ENCODE measurements around the gene LARP4.
"Not testable (repeated sequence)": the region's sequence is repeated elsewhere in the genome, so short reads cannot be mapped to it uniquely, and the experiment has no call there.

Gene LARP4

GRCh38 chr12:50401500-50402081, 906 bp downstream of the LARP4 start:
- DNase-seq, result no peak

- DNase-seq, result no peak
These were observed 1.7 kb downstream of the LARP4 start for GRCh38 chr12:50402264-50403000.

GRCh38 chr12:50403001-50403440, 2.3 kb downstream of the LARP4 start:
- no peak for DNase-seq

GRCh38 chr12:50404307-50404706, 3.6 kb downstream of the LARP4 start:
- DNase-seq, result no peak

- DNase-seq, result no peak
These were observed 10.5 kb downstream of the LARP4 start for GRCh38 chr12:50411051-50411660.

- no peak for DNase-seq
These were observed 15.3 kb downstream of the LARP4 start for GRCh38 chr12:50415899-50416479.

- no peak for DNase-seq
These were observed 18.6 kb downstream of the LARP4 start for GRCh38 chr12:50419112-50419909.

GRCh38 chr12:50422855-50423254, 22.2 kb downstream of the LARP4 start:
- DNase-seq, result not testable (repeated sequence)

GRCh38 chr12:50423342-50423741, 22.7 kb downstream of the LARP4 start:
- DNase-seq, result not testable (repeated sequence)

GRCh38 chr12:50425589-50426258, 25.0 kb downstream of the LARP4 start:
- DNase-seq, result no peak

- DNase-seq, result not testable (repeated sequence)
These were observed 31.0 kb downstream of the LARP4 start for GRCh38 chr12:50431656-50432055.

GRCh38 chr12:50440288-50440687, 39.6 kb downstream of the LARP4 start:
- no peak for DNase-seq

GRCh38 chr12:50441763-50442162, 41.1 kb downstream of the LARP4 start:
- DNase-seq, result no peak

- DNase-seq, result no peak
These were observed 41.7 kb downstream of the LARP4 start for GRCh38 chr12:50442178-50442908.

GRCh38 chr12:50449671-50450070, 49.0 kb downstream of the LARP4 start:
- DNase-seq, result not testable (repeated sequence)

GRCh38 chr12:50452795-50453194, 52.1 kb downstream of the LARP4 start:
- no peak for DNase-seq

- no peak for DNase-seq
These were observed 53.2 kb downstream of the LARP4 start for GRCh38 chr12:50453872-50454271.

GRCh38 chr12:50458606-50459005, 57.9 kb downstream of the LARP4 start:
- no peak for DNase-seq

- no peak for DNase-seq
These were observed 66.8 kb downstream of the LARP4 start for GRCh38 chr12:50467439-50467838.

GRCh38 chr12:50477241-50477832, 76.7 kb downstream of the LARP4 start:
- no peak for DNase-seq

GRCh38 chr12:50482571-50482970, 81.9 kb downstream of the LARP4 start:
- DNase-seq, result no peak

Data from effector CD4-positive, alpha-beta T cell (primary cell).